NCI-H460 (cell line): ENCODE measurements around the gene FAM186B. TPM values are rescaled to one million over a fixed set of nuclear protein-coding genes. Genes with fewer than 3 reads are reported as not detected.
"Not testable (repeated sequence)": the region's sequence is repeated elsewhere in the genome, so short reads cannot be mapped to it uniquely, and the experiment has no call there.

Source experiments
- DNase-seq: peaks from one replicate; pipeline ENCODE4 v3.0.0-alpha.2; 2016; ENCODE audit warnings: low read depth; ENCODE audit errors: extremely low read depth
- total RNA-seq: library from RNA; depleted of rRNA; stranded (reverse); fragments of >200 nt; shearing (Covaris generic); gene quantifications from 2 replicates; pipeline ENCODE4 v1.2.3, GENCODE V29; 2014

The FAM186B gene
- total RNA-seq, 1 experiment from 2014 or later, result 0.22 TPM

DNA sequence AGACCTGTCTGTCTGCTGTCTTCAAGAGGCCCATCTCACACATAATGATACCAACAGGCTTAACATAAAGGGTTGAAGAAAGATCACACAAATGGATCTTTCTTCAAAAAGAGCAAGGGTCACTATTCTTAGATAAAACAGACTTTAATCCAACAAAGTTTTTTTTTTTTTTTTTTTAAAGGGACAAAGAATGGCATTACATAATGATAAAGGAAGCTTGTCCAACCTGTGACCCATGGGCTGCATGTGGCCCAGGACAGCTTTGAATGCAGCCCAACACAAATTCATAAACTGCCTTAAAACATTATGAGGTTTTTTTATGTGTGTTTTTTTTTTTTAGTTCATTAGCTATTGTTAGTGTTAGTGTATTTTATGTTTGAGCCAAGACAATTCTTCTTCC lies 6.8 kb upstream of the FAM186B start:
- DNase-seq, result no peak

DNA sequence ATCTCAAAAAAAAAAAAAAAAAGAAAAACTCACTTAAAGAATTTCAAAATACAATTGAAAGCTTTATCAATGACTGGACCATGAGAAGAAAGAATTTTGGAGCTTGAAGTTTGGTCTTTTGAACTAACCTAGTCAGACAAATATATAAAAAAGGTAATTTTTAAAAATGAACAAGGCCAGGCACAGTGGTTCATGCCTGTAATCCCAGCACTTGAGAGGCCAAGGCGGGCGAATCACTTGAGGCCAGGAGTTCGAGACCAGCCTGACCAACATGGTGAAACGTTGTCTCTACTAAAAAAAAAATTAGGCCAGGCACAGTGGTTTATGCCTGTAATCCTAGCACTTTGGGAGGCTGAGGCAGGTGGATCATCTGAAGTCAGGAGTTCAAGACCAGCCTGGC lies 5.3 kb upstream of the FAM186B start:
- not testable (repeated sequence) for DNase-seq

DNA sequence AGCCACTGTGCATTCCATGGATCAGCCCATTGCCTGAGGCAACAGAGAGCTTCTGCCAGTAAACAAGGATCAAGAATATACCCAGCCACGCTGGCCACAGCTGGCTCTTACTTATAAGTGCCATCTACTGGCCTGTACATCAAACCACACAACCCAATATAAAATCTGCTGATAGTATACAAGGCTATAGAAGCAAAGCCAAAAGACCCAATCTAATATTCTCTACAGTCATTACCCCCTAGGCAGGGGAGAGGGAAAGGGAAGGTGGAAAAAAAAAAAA lies 4.4 kb upstream of the FAM186B start:
- peak; percentile 24 for DNase-seq

DNA sequence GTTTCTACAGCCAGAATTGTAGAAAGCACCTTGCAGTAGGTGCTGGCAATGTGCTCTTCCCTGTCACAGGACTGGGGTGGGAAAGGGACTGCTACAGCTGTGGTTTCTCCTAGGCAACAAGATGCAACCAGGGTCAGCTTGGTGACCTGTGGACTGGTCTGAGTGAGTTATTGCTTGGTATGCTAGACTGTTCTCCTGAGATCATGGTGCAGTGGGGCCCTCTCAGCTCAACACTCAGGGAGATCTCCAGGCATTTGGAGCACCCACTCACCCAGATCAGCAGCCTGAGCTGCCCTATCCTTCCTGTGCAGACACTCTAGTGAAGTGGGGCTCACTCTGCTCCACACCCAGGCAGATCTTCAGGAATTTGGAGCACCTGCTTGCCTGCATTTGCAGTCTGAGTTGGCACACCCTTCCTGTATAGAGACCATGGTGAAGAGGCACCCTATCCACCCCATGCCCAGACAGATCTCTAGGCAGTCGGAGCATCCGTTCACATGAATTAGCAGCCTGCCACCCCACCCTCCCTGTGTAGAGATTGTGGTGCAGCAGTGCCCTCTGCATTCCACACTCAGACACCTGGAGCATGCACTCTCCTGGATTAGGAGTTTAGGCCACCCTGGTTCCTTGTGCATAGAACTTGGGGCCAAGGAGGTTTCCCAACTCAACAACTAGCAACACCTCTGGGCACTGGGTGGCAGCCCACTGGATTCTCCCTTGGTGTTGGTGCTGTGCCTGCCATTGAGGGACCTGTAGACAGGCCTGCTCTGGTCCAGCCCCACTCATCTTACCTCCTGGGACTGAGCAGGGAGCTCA lies 3.8 kb upstream of the FAM186B start:
- no peak for DNase-seq

DNA sequence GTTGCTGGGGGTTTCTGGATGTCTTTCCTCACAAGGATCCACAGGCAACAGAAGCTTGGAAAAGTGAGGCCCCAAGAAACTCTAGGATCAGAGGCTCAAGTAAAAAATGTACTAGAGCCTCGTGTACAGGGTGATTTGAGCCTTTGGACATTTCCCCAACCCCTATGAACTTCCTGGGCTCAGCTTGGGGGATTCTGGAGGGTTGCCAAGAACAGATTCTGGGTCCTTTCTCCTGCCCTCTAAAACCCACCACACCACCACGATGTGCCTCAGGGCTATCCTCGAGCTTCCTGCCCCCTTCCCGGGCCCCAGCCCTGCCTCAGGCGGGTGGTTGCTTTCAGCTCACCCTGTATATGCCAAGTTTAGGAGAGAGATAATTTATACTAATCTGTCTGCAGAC lies 583 bp downstream of the FAM186B start:
- no peak for DNase-seq

DNA sequence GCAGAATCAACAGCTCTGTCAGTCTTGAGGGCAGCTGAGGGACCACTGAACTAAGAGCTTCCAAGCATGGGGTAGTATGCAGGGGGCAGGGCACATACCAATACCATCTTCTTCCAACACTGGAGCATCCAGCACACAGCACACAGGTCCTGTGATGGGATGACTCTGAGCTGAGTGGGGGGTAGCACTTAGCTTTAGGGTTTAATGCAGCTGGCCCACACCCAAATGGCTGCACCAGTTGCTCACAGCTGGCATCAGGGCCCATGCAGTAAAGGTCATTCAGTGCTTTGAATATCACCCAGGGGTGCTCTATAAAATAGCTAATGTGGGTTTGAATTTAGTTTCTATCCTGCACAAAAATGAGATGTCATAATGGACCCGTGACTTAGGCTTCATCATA lies 1.7 kb downstream of the FAM186B start:
- DNase-seq, result no peak

DNA sequence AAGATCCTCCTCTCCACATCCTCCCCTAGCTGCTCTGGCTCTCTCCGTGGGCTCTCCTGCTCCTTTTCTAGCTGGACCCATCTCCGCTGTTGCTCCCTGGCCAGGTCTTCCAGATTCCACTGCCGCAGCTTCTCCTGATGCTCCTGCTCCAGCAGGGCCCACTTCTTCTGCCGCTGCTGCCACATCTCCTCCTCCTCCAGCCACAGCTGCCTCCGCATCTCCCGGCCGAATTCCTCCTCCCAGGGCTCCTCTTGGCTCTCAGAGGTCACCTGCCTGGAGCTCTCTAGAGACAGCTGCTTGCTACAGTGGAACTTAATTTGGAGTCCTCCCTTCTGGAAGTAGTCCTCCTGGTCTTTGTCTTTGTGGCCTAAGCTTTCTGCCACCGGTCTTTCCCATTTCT lies 5.5 kb downstream of the FAM186B start:
- no peak for DNase-seq

DNA sequence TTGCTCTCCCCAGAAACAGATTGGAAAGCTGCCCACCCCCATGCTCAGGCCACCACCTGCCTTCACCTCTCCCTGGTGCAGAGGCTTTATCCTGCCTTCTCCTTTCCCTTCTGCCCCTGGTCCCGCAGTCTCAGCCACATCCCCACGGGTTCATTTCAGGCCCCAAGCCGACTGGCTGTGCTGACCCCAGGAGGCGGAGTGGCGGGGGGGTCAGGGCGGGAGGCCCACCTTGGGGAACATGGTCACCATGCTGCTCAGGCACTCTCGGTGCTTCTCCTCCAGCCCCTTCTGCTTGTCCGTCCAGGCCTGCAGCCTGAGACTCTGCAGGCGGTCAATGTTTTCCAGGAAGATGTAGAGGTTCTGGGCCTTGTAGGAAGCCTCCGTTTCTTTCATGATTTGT lies 6.9 kb downstream of the FAM186B start:
- no peak for DNase-seq

DNA sequence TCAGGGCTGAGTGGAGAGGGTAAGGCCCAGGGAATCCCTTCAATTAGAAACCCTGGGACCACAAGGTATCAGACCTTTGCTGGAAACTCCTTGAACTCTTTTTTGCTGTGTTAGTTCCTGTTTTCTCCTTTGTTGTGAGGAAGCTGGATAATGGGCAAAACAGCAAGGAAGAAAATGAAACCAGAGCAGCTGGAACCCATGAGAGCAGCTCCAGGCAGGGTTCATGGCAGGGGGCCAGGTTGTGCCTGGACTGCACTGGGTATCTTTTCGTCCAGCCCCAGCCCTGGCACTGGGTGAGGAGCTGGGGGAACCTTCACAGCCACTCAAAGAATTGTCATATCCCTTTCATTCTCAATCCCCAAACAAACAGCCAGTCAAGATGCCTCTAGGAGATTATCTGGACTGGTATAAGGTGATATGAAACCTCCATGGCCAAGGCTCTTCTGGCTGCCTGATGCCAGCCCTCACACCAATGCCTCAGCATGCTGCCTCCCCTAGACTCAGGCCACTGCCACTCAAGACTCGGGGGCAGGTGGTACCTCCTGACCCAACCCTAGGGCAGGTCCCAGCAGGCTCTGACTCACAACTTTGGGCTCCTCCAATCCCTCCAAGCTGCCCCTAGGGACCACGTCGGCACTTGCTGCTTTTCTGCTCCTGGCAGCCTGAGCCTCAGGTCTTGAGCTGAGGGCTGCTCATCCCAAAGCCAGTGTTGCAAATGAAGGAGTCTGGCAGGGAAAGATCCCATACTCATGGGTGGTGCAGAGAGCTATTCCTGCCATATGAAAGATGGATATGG lies 16.5 kb downstream of the FAM186B start:
- no peak for DNase-seq

DNA sequence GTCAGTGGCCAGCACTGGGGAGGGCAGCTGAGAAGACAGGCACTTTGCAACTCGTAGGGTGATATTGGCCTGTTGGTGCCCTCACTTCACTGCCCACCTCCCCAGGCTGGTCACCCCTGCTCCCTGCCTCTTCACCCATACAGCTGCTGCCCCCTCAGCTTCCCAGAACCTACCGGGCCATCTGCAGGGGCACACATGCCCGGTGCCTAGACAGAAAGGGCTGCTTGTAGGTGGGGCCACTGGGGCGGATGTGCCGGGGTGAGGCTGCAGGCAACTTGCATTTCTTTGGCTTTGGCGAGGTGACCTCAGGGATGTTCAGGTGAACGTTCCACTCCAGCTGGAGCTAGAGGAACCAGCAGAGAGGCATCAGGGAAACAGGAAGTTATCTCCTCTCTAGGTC lies 17.2 kb downstream of the FAM186B start:
- DNase-seq, result no peak

DNA sequence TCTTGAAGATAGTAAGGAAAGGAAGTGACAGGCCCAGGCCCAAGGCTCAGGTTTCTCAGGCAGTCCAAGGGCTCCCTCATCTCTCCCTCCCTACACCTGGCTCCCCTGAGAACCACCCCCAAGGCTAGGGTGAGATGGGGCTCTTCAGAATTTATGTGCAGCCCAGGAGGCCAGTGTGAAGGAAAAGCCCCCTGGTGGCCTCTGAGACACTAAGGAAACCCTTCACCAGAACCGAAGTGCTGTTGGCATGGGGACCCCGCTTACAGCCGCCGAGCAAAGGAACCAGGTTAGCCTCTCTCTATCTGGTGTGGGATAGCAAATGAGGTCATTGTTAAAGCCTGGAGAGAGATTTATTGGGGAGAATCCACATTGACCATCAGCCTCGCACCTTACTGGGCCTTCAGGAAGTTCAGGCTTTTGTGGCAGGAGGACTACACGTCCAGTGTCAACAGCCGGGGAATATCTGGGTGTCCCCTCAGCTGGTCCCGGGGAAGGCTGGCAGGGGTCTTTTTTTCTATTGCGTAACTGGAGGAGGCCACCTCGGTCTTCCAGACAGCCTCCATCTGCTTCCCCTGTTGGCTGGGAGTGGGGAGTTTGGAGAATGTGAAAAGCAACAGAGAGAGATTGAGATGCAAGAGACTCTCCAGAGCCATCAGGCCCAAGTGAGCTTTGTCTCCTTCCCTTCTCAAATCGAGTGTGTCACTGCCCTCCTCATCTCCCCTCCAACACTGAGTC lies 18.1 kb downstream of the FAM186B start:
- no peak for DNase-seq

DNA sequence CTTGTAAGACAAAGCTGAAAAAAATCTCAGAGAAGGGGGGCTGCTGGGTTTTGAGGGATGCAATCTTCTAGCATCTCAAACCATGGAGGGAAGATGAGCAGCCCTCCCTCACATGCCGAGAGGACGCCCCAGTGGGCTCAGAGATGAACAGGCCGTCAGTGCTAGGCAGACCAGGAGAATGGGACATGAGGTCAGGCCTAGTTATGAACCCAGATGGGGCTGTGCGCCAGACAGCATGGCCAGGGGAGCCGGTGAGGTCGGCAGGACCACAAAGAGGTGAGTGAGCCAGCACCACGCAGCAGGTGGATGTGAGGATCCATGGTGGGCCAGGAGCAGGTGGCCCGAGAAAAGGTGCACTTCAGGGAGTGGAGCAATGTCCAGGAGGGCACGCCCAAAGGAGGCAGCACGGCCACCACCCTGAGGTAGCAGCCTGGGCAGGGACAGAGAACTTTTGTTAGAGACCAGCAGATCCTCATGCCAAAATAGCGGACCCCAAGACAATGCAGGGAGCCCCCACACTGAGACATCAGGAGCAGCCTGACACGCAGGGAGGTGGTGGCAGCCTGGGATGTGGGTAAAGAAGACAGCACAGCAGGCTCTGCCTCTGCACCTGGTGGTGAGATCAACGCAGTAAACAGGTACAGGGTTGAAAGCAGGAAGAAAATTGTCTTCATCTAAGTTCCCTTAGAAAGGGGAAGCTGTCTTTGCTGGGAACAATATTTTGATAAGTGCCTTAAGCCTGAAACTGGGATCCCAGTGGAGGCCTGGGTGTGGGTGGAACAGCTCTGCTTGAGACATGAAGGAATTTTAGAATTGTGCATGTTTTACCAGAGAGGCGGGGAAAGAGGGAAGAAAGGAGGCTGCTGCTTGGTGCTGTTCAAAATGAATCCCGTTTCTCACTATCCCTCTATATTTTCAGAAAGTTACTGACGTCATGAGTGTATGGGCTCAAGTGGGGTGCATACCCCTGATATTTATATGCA lies 19.7 kb downstream of the FAM186B start:
- no peak for DNase-seq

DNA sequence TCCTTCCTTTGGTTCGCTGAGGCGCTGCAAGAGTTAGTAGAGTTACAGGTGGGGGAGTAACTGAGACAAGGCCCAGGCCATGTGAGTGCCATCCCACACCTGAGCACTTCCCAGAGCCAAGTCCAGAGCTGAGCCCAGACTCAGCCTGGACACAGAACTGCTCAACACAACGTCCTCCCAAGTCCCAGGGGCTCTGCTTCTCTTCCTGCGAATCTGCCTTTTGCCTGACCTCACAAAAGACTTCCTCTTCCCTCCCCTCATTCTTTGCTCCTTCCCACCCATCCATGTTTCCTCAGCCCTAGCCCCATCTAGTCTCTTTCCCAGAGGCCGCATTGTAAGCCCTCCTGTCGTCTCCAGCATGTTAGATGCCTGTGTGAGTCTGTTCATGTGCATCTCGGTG lies 20.8 kb downstream of the FAM186B start:
- no peak for DNase-seq

DNA sequence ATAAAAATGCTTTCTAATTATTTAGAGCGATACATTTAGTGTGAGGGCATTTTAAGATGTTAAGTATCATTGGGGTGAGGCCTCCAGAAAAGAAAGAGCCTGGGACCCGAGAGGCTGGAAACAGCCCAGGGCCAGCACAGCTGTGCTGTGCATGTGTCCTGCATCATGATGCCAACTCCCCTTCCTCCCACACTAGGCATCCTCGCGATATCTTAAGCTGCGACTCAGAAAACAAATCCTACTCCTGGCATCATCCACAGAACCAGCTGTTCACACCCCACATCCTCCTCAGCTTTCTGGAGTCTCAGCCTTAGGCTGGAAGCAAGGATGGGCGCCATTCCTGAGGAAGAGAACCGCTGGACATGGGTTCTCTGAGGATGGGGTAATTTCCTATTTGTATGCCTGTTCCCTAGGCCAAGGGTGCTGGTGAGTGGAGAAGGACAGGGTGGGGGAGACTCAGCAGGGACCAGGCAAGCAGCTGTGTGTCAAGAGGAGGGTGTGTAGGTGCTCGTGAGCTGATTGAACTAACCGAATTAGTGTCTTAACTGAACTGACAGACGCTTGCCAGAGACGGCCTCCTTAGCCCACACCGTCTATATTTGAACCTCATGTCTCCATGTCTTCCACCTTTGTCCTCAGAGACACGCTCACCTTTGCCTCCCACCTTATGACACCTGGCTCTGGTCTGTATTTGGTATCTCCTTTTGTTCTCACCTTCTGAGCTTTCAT lies 21.9 kb downstream of the FAM186B start:
- DNase-seq, result no peak

DNA sequence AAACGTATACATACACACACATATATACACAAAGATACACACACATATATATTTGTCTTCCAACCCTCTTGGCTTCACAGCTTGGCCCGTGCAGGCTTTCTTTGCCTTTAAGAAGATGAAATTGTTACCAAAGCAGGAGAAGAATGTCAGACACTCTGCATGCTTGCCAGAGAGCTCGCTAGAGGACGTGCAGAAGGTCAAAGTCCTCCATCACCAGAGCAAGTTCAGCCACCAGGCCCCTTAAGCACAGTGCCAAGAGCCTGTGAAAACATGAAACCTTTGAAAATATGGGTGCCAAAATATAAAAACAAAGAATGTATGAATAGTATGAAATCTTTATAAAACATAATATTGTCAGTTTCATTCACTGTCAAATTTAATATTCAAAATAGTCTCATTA lies 22.6 kb downstream of the FAM186B start:
- DNase-seq, result no peak

DNA sequence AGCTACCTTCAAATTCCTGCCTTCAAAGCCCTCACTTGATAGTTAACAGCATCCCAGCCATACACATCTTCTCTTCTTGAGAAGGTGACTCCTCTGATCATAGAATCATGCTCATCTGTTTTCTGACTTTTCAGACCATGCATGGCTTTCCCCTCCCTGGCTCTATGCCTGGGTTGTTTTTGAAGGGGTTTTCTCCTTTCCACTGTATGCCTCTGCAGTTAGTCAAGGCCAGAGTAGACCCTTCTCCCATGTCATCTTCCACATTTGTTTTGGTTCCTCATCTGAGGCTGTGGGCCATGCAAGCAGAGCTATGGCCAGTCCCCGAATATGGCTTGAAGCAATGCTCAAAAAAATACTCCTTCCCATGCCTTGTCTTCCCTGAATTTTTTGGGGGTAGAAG lies 23.2 kb downstream of the FAM186B start:
- DNase-seq, result no peak

DNA sequence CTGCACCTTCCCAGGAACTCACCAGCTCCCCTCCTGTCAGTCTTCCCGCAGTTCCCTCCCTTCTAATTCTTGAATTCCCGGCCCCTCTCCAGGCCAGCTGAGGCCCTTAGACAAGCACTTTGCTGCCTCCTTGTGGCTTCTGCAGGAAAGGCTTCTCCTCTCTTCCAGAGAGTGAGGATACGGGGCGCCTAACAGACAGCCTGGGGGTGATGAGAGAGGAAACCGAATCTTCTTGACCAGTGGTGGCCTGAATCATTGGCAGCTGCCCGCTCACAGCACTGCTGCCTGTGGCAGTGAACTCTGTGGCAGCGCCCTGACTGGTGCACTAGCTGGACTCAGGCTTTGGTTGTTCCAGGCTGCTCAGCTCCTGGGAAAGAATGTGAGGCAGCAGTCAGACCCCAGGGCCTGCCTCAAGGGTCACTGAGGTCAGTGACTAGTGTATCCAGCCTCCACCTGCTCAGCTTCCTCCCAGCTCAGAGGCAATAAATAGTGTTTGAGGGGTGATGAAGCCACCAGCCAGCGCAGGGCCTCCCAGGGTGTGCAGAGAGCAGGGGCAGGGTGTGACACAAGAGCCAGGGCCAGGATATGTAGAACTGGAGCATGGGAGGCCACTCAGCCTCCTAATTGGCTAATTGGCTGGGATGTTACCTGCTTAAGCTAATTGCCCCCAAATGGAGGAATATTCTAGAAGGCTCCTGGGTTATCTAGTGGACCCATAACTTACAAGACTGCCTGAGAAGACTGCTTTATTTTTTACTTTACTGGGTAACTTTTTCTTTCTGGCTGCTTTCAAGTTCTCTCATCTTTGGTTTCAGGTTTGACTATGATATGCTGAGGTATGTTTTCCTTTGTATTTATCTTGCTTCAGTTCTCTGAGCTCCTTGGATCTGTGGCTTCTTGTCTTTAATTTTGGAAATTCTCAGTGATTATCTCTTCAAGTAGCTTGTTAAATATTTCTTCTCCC lies 24.6 kb downstream of the FAM186B start:
- peak; percentile 78 for DNase-seq

DNA sequence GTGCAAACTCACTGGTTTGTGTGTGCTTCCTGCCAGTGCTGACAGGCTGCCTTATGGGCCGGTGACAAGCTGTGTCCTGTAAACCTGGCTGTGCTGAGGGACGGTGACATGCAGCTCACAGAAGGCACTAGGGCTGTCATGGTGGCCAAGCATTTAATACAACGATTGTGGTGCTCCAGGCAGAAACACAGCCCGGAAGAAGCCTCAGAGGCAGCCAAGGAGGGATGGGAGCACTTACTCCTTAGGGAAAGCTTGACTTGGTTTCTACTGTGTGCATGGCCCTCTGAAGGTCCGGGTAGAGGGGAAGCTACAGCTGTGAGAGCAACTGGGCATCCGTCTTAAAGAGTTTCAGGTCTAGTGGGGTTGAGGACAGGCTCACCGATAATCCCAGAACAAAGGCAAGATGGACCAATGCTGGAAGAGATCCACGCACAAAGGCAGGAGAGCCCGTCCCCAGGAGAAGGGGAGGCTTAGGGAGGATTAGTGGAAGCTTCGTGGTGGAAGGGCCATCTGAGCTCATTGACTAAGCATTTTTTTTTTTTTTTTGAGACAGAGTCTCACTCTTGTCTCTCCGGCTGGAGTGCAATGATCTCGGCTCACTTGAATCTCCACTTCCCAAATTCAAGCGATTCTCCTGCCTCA lies 26.8 kb downstream of the FAM186B start:
- no peak for DNase-seq
